Measurements from ENCODE around the gene RPL37.

RPL37 gene

DNA sequence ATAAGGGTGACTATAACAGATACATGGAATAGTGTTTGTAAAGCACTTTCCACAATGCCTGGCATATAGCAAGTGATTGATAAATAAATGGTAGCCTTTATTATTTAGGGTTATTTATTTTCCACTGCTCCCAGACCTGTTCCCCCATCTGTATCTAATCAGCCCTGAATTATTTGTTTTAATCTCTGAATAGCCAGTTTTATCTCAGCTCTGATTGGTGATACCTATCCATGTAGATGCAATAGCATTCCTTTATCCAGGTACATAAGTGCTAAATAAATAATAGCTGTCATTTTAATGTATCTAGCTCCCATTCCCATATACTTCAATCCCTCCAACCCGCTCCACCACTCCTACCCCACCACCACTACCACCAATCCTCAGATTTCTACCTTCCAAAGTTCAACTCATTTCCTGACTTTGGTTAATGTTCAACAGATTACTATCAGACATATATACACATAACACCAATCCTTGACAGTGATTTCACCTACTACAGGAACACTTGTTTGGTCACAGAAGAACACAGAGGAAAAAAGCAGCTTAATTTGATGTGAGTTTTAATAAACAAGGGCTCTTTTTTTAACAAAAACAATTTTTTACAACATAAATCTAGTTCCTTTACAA, 50.9 kb downstream of the RPL37 start:
- H2BK5ac ChIP-seq (ENCODE audit: low read length), result no peak overlapping the region
- no peak overlapping the region for H3K4me2 ChIP-seq (ENCODE audit: low read length)
- H3K56ac ChIP-seq (ENCODE audit: low read length), result no peak overlapping the region
- H4K8ac ChIP-seq (ENCODE audit: low read depth, low read length), result no peak overlapping the region
- H3K27ac ChIP-seq (ENCODE audit: low read depth, low read length), result no peak overlapping the region
- H3K79me2 ChIP-seq (ENCODE audit: control insufficient read depth, insufficient read depth, low read length), result peaks cover 65% of the 10 kb centered on the region
- H3K36me3 ChIP-seq (ENCODE audit: control insufficient read depth, insufficient read depth, low read length), result no peaks in the 10 kb centered on the region
- H3K18ac ChIP-seq (ENCODE audit: low read length), result no peak overlapping the region
- no peak overlapping the region for H2BK120ac ChIP-seq (ENCODE audit: low read depth, low read length)
- no peak overlapping the region for H4K5ac ChIP-seq (ENCODE audit: low read length)
- no peak overlapping the region for H3K23ac ChIP-seq (ENCODE audit: low read length)
- H3K9ac ChIP-seq (ENCODE audit: low read length), result no peak overlapping the region
- no peaks in the 10 kb centered on the region for H3K4me1 ChIP-seq (ENCODE audit: control insufficient read depth, low read depth, low read length)
- H3K4me3 ChIP-seq (ENCODE audit: low read length), result no peak overlapping the region
- H3K4ac ChIP-seq (ENCODE audit: low read depth, low read length), result no peak overlapping the region
- no peak overlapping the region for H2BK15ac ChIP-seq (replicated peaks; ENCODE audit: low read depth)
- no peak for DNase-seq
- peaks cover 2% of the 10 kb centered on the region for H3K79me1 ChIP-seq (ENCODE audit: low read length)
- no peaks in the 10 kb centered on the region for H3K27me3 ChIP-seq (ENCODE audit: insufficient read depth, low read length, poor library complexity)
- WGBS (ENCODE audit: extremely low coverage, insufficient coverage, low lambda C conversion rate), result 100% methylated on average over 1 of the region's 1 CpG
- H2AK5ac ChIP-seq (ENCODE audit: low read length), result no peak overlapping the region

DNA sequence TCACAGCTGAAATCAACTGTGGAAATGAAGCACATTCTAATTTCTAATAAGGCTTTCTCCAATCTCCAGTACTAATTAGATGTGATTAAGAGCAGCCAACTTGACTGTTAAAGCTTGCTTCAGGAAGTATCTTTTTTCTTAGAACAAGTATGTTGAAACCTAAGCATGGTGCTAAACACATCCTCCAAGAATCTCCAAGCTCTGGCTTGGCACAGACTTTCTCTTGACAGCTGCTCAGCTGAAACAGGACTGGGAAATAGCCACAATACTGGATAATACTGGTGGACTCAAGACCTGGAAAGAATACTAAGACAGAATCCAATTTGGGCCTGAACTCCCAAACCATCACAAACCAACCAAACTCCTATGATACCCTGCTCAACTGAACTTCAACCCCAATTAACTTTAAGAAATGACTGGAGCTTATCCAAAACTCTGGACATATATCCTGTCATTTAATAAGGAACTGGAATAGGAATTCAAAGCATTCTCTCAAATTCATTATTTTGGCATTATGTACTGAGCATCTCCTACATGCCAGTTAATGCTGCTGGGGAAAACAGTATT, 53.1 kb downstream of the RPL37 start:
- H3K27me3 ChIP-seq (ENCODE audit: insufficient read depth, low read length, poor library complexity), result no peaks in the 10 kb centered on the region
- H2BK5ac ChIP-seq (ENCODE audit: low read length), result no peak overlapping the region
- no peak overlapping the region for H3K56ac ChIP-seq (ENCODE audit: low read length)
- H3K4me1 ChIP-seq (ENCODE audit: control insufficient read depth, low read depth, low read length), result no peaks in the 10 kb centered on the region
- peaks cover 2% of the 10 kb centered on the region for H3K79me1 ChIP-seq (ENCODE audit: low read length)
- H2BK15ac ChIP-seq (replicated peaks; ENCODE audit: low read depth), result no peak overlapping the region
- H3K79me2 ChIP-seq (ENCODE audit: control insufficient read depth, insufficient read depth, low read length), result peaks cover 50% of the 10 kb centered on the region
- H2BK120ac ChIP-seq (ENCODE audit: low read depth, low read length), result no peak overlapping the region
- H4K8ac ChIP-seq (ENCODE audit: low read depth, low read length), result no peak overlapping the region
- no peak for DNase-seq
- H3K18ac ChIP-seq (ENCODE audit: low read length), result no peak overlapping the region
- H3K36me3 ChIP-seq (ENCODE audit: control insufficient read depth, insufficient read depth, low read length), result no peaks in the 10 kb centered on the region
- H3K4me2 ChIP-seq (ENCODE audit: low read length), result no peak overlapping the region
- no peak overlapping the region for H3K4me3 ChIP-seq (ENCODE audit: low read length)
- H3K9ac ChIP-seq (ENCODE audit: low read length), result no peak overlapping the region
- no peak overlapping the region for H4K5ac ChIP-seq (ENCODE audit: low read length)
- no peak overlapping the region for H3K4ac ChIP-seq (ENCODE audit: low read depth, low read length)
- H3K23ac ChIP-seq (ENCODE audit: low read length), result no peak overlapping the region
- no peak overlapping the region for H3K27ac ChIP-seq (ENCODE audit: low read depth, low read length)
- no peak overlapping the region for H2AK5ac ChIP-seq (ENCODE audit: low read length)

DNA sequence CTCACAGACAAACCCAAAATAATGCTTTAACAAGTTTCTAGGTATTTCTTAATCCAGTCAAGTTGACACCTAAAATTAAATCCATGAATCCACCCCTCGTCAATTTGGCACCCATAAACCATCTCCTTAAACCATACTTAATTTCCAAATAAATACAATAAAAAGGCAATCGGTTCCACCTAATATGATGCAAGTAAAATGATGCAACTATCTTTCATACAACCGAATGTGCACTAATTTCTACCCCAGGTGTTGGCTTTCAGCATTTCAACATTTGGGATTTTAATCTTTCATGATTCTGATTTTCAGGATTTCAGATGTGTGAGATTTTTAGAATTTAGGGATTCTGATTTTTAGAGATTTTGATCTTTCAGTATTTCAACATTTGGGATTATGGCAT, 54.2 kb downstream of the RPL37 start:
- WGBS (ENCODE audit: extremely low coverage, insufficient coverage, low lambda C conversion rate), result 100% methylated on average over 2 of the region's 3 CpGs

DNA sequence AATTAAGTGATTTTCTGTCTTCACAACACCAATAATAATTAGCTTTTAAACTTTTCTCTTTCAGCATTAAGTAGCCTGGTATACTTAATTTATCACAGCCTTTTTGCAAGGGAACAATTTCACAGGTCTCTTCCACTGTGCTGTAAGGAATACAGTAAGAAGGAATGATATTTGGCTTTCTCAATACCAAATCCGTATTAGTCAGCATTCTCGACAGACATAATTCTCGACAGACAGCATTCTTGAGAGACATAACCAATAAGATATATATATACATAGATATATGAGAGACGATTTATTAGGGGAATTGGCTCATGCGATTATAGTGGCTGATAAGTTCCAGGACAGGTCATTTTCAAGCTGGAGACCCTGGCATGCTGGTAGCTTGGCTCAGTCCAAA, 54.8 kb downstream of the RPL37 start:
- H3K27ac ChIP-seq (ENCODE audit: low read depth, low read length), result no peak overlapping the region
- no peak overlapping the region for H3K4ac ChIP-seq (ENCODE audit: low read depth, low read length)
- no peak overlapping the region for H3K9ac ChIP-seq (ENCODE audit: low read length)
- H3K27me3 ChIP-seq (ENCODE audit: insufficient read depth, low read length, poor library complexity), result no peaks in the 10 kb centered on the region
- no peak overlapping the region for H4K8ac ChIP-seq (ENCODE audit: low read depth, low read length)
- no peaks in the 10 kb centered on the region for H3K36me3 ChIP-seq (ENCODE audit: control insufficient read depth, insufficient read depth, low read length)
- no peak overlapping the region for H3K4me3 ChIP-seq (ENCODE audit: low read length)
- no peak overlapping the region for H2BK15ac ChIP-seq (replicated peaks; ENCODE audit: low read depth)
- peaks cover 37% of the 10 kb centered on the region for H3K79me2 ChIP-seq (ENCODE audit: control insufficient read depth, insufficient read depth, low read length)
- no peak overlapping the region for H3K18ac ChIP-seq (ENCODE audit: low read length)
- H2BK5ac ChIP-seq (ENCODE audit: low read length), result no peak overlapping the region
- no peak overlapping the region for H3K56ac ChIP-seq (ENCODE audit: low read length)
- no peak overlapping the region for H2BK120ac ChIP-seq (ENCODE audit: low read depth, low read length)
- no peak overlapping the region for H4K5ac ChIP-seq (ENCODE audit: low read length)
- H3K23ac ChIP-seq (ENCODE audit: low read length), result no peak overlapping the region
- peaks cover 2% of the 10 kb centered on the region for H3K79me1 ChIP-seq (ENCODE audit: low read length)
- no peaks in the 10 kb centered on the region for H3K4me1 ChIP-seq (ENCODE audit: control insufficient read depth, low read depth, low read length)
- WGBS (ENCODE audit: extremely low coverage, insufficient coverage, low lambda C conversion rate), result no CpG with 5 or more reads among the region's 5 CpGs
- no peak overlapping the region for H3K4me2 ChIP-seq (ENCODE audit: low read length)
- no peak for DNase-seq
- H2AK5ac ChIP-seq (ENCODE audit: low read length), result no peak overlapping the region

More for the DNA sequence above, 54.2 kb downstream of the RPL37 start:
- Histone ChIP-seq H3K4ac (ENCODE audit: low read depth, low read length) (no peak overlapping the region), H2BK5ac (ENCODE audit: low read length) (no peak overlapping the region), H3K27ac (ENCODE audit: low read depth, low read length) (no peak overlapping the region), H3K4me3 (ENCODE audit: low read length) (no peak overlapping the region), H4K8ac (ENCODE audit: low read depth, low read length) (no peak overlapping the region), H2AK5ac (ENCODE audit: low read length) (no peak overlapping the region), H3K4me1 (ENCODE audit: control insufficient read depth, low read depth, low read length) (no peaks in the 10 kb centered on the region), H3K23ac (ENCODE audit: low read length) (no peak overlapping the region), H2BK15ac (replicated peaks; ENCODE audit: low read depth) (no peak overlapping the region), H4K5ac (ENCODE audit: low read length) (no peak overlapping the region), H3K4me2 (ENCODE audit: low read length) (no peak overlapping the region), H3K9ac (ENCODE audit: low read length) (no peak overlapping the region), H2BK120ac (ENCODE audit: low read depth, low read length) (no peak overlapping the region), H3K18ac (ENCODE audit: low read length) (no peak overlapping the region), H3K27me3 (ENCODE audit: insufficient read depth, low read length, poor library complexity) (no peaks in the 10 kb centered on the region), H3K56ac (ENCODE audit: low read length) (no peak overlapping the region), H3K79me1 (ENCODE audit: low read length) (peaks cover 2% of the 10 kb centered on the region), H3K79me2 (ENCODE audit: control insufficient read depth, insufficient read depth, low read length) (peaks cover 43% of the 10 kb centered on the region), H3K36me3 (ENCODE audit: control insufficient read depth, insufficient read depth, low read length) (no peaks in the 10 kb centered on the region)
- no peak for DNase-seq

DNA sequence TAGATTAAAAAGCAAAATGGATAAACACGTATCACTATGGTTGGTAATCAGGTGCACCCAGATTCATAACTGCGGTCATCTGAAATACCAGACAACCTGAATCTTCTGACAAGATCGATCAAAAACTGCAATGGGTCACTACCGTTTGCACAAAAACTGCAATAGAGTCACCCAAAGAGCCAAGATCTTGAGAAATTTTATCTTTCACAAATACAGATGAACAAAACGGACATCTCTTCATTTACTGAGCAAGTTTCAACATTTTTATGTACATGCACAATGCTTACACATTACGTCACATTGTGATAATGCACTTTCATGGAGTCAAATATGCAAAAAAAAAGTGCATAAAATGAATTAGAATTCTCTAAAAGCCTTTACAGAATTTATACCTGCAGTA, 55.5 kb downstream of the RPL37 start:
- Histone ChIP-seq H3K27me3 (ENCODE audit: insufficient read depth, low read length, poor library complexity) (no peaks in the 10 kb centered on the region), H2BK15ac (replicated peaks; ENCODE audit: low read depth) (no peak overlapping the region), H3K27ac (ENCODE audit: low read depth, low read length) (no peak overlapping the region), H3K4me2 (ENCODE audit: low read length) (no peak overlapping the region), H3K4me3 (ENCODE audit: low read length) (no peak overlapping the region), H3K9ac (ENCODE audit: low read length) (no peak overlapping the region), H3K23ac (ENCODE audit: low read length) (no peak overlapping the region), H3K4ac (ENCODE audit: low read depth, low read length) (no peak overlapping the region), H3K4me1 (ENCODE audit: control insufficient read depth, low read depth, low read length) (no peaks in the 10 kb centered on the region), H3K79me1 (ENCODE audit: low read length) (peaks cover 2% of the 10 kb centered on the region), H4K5ac (ENCODE audit: low read length) (no peak overlapping the region), H2BK120ac (ENCODE audit: low read depth, low read length) (no peak overlapping the region), H3K18ac (ENCODE audit: low read length) (no peak overlapping the region), H2AK5ac (ENCODE audit: low read length) (no peak overlapping the region), H4K8ac (ENCODE audit: low read depth, low read length) (no peak overlapping the region), H3K79me2 (ENCODE audit: control insufficient read depth, insufficient read depth, low read length) (peaks cover 36% of the 10 kb centered on the region), H2BK5ac (ENCODE audit: low read length) (no peak overlapping the region), H3K56ac (ENCODE audit: low read length) (no peak overlapping the region), H3K36me3 (ENCODE audit: control insufficient read depth, insufficient read depth, low read length) (no peaks in the 10 kb centered on the region)
- DNase-seq, result no peak
- WGBS (ENCODE audit: extremely low coverage, insufficient coverage, low lambda C conversion rate), result no CpG with 5 or more reads among the region's 6 CpGs

DNA sequence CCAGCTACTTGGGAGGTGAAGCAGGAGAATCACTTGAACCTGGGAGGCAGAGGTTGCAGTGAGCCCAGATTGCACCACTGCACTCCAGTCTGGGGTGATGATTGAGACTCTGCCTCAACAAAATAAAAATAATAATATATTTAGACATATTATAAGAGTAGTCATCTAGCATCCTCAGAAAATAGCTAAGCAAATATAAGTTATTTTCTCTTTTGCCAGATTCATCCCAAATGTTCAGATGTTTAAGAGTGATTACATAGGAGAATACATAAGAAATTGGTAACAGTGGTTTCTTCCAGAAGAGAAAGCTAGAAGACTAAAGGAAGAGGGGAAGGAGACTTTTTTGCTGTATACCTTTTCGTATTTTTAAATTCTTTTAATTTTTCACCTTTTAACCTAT, 56.9 kb downstream of the RPL37 start:
- Histone ChIP-seq H3K18ac (ENCODE audit: low read length) (no peak overlapping the region), H2BK120ac (ENCODE audit: low read depth, low read length) (no peak overlapping the region), H3K4ac (ENCODE audit: low read depth, low read length) (no peak overlapping the region), H4K8ac (ENCODE audit: low read depth, low read length) (no peak overlapping the region), H3K23ac (ENCODE audit: low read length) (no peak overlapping the region), H3K36me3 (ENCODE audit: control insufficient read depth, insufficient read depth, low read length) (no peaks in the 10 kb centered on the region), H3K9ac (ENCODE audit: low read length) (no peak overlapping the region), H3K4me2 (ENCODE audit: low read length) (no peak overlapping the region), H4K5ac (ENCODE audit: low read length) (no peak overlapping the region), H3K27ac (ENCODE audit: low read depth, low read length) (no peak overlapping the region), H3K56ac (ENCODE audit: low read length) (no peak overlapping the region), H2BK15ac (replicated peaks; ENCODE audit: low read depth) (no peak overlapping the region), H2AK5ac (ENCODE audit: low read length) (no peak overlapping the region), H3K79me2 (ENCODE audit: control insufficient read depth, insufficient read depth, low read length) (peaks cover 28% of the 10 kb centered on the region), H3K27me3 (ENCODE audit: insufficient read depth, low read length, poor library complexity) (no peaks in the 10 kb centered on the region), H3K79me1 (ENCODE audit: low read length) (peaks cover 2% of the 10 kb centered on the region), H2BK5ac (ENCODE audit: low read length) (no peak overlapping the region), H3K4me1 (ENCODE audit: control insufficient read depth, low read depth, low read length) (no peaks in the 10 kb centered on the region), H3K4me3 (ENCODE audit: low read length) (no peak overlapping the region)
- WGBS (ENCODE audit: extremely low coverage, insufficient coverage, low lambda C conversion rate), result no CpG with 5 or more reads among the region's 1 CpG
- DNase-seq, result no peak

Data from mesendoderm (in vitro differentiated cells).